ENCODE results near the gene MEDAG.
"Not testable (repeated sequence)": the region's sequence is repeated elsewhere in the genome, so short reads cannot be mapped to it uniquely, and the experiment has no call there.

Gene MEDAG

GRCh38 chr13:30906411-30907051 lies 460 bp downstream of the MEDAG start:
- no peak for DNase-seq (ENCODE audit: low read depth in 1 of 2, low spot score in 1 of 2)

- DNase-seq (ENCODE audit: low read depth in 1 of 2, low spot score in 1 of 2): no peak
Observed at GRCh38 chr13:30907121-30907861, 1.2 kb downstream of the MEDAG start.

- DNase-seq (ENCODE audit: low read depth in 1 of 2, low spot score in 1 of 2): no peak
Observed at GRCh38 chr13:30908416-30908980, 2.4 kb downstream of the MEDAG start.

- DNase-seq (ENCODE audit: low read depth in 1 of 2, low spot score in 1 of 2): no peak
Observed at GRCh38 chr13:30910676-30911075, 4.6 kb downstream of the MEDAG start.

GRCh38 chr13:30915691-30916541 lies 9.8 kb downstream of the MEDAG start:
- DNase-seq (ENCODE audit: low read depth in 1 of 2, low spot score in 1 of 2): no peak

GRCh38 chr13:30916991-30917390 lies 10.9 kb downstream of the MEDAG start:
- no peak for DNase-seq (ENCODE audit: low read depth in 1 of 2, low spot score in 1 of 2)

- no peak for DNase-seq (ENCODE audit: low read depth in 1 of 2, low spot score in 1 of 2)
Observed at GRCh38 chr13:30918662-30919405, 12.8 kb downstream of the MEDAG start.

GRCh38 chr13:30920162-30920909 lies 14.3 kb downstream of the MEDAG start:
- DNase-seq (ENCODE audit: low read depth in 1 of 2, low spot score in 1 of 2): no peak

- no peak for DNase-seq (ENCODE audit: low read depth in 1 of 2, low spot score in 1 of 2)
Observed at GRCh38 chr13:30923418-30923817, 17.3 kb downstream of the MEDAG start.

GRCh38 chr13:30924721-30925120 lies 18.6 kb downstream of the MEDAG start:
- DNase-seq (ENCODE audit: low read depth in 1 of 2, low spot score in 1 of 2): no peak

GRCh38 chr13:30925429-30925828 lies 19.4 kb downstream of the MEDAG start:
- no peak for DNase-seq (ENCODE audit: low read depth in 1 of 2, low spot score in 1 of 2)

GRCh38 chr13:30926781-30927180 lies 20.7 kb downstream of the MEDAG start:
- no peak for DNase-seq (ENCODE audit: low read depth in 1 of 2, low spot score in 1 of 2)

GRCh38 chr13:30927188-30927587 lies 21.1 kb downstream of the MEDAG start:
- not testable (repeated sequence) for DNase-seq (ENCODE audit: low read depth in 1 of 2, low spot score in 1 of 2)

GRCh38 chr13:30927595-30927994 lies 21.5 kb downstream of the MEDAG start:
- no peak for DNase-seq (ENCODE audit: low read depth in 1 of 2, low spot score in 1 of 2)

- DNase-seq (ENCODE audit: low read depth in 1 of 2, low spot score in 1 of 2): no peak
Observed at GRCh38 chr13:30928978-30929377, 22.9 kb downstream of the MEDAG start.

GRCh38 chr13:30932481-30933353 lies 26.6 kb downstream of the MEDAG start, which contains the start of gene TEX26:
TEX26 (plus strand) TSS chr13:30932656; CDS start chr13:30932716, 60 bp downstream.
- no peak for DNase-seq (ENCODE audit: low read depth in 1 of 2, low spot score in 1 of 2)

GRCh38 chr13:30933354-30933670 lies 27.2 kb downstream of the MEDAG start:
- no peak for DNase-seq (ENCODE audit: low read depth in 1 of 2, low spot score in 1 of 2)

GRCh38 chr13:30934381-30934780 lies 28.3 kb downstream of the MEDAG start:
- no peak for DNase-seq (ENCODE audit: low read depth in 1 of 2, low spot score in 1 of 2)

GRCh38 chr13:30934803-30935202 lies 28.7 kb downstream of the MEDAG start:
- no peak for DNase-seq (ENCODE audit: low read depth in 1 of 2, low spot score in 1 of 2)

Measured in stimulated activated CD4-positive, alpha-beta T cell treated with anti-CD3 and anti-CD28 coated beads, Interleukin-15, amount 100 ng/mL, for 1 hour (primary cell).